ENCODE results near the gene HAUS3. TPM values are rescaled to one million over a fixed set of nuclear protein-coding genes. Genes with fewer than 3 reads are reported as not detected.

The HAUS3 gene
- total RNA-seq, 1 experiment from 2014 or later, result 18.0 TPM

DNA sequence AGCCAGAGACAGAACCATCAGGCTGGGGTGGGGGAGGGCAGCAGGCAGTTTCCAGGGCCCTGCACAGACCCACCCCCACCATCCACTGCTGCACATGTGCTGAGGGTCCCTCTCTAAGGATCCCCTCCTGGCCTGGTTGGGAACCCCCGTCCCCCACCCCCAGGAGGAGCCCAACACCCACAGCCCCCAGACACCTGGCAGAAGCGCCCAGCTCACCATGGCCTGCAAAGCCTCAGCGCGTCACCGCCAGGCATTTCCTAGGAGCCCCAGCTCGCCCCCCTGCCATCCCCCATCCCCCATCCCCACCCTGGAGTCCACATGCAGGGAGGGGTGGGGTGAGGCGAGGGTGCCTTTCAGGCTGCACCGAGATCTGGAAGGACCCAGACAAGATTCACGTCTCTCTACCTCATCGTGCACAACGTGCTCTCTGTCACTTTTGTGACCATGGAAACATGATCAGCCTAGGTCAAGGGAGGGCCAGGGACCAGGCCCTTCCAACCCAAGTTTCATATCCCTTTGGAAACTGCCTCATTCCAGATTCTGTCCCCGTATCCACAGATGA lies 10.7 kb upstream of the HAUS3 start:
- no peak overlapping the region for H2BK12ac ChIP-seq (ENCODE audit: insufficient read length, low read depth, low read length)
- no peak overlapping the region for H2BK120ac ChIP-seq (ENCODE audit: low read depth, low read length, poor library complexity, severe bottlenecking)
- no peak overlapping the region for H3K4ac ChIP-seq (ENCODE audit: low read depth, low read length)
- H3K27me3 ChIP-seq (ENCODE audit: insufficient read depth, low read length), result no peaks in the 10 kb centered on the region
- H3K23ac ChIP-seq (ENCODE audit: insufficient read length, low read depth, low read length), result no peak overlapping the region
- no peak overlapping the region for H3K4me3 Mint-ChIP-seq
- no peak overlapping the region for H3T11ph ChIP-seq (ENCODE audit: low read length)
- no peaks in the 10 kb centered on the region for H3K79me1 ChIP-seq (ENCODE audit: insufficient read depth, low read depth, low read length, poor library complexity, severe bottlenecking)
- H2BK15ac ChIP-seq (ENCODE audit: low read depth, low read length), result no peak overlapping the region
- no peaks in the 10 kb centered on the region for H3K27me3 Mint-ChIP-seq (ENCODE audit: low read depth)
- H4K5ac ChIP-seq (ENCODE audit: insufficient read length, low read depth, low read length), result no peak overlapping the region
- no peak overlapping the region for H2BK5ac ChIP-seq (ENCODE audit: insufficient read length, low read length)
- no peak overlapping the region for H3K27ac ChIP-seq (ENCODE audit: insufficient read length, low read depth, low read length)
- H3K23me2 ChIP-seq (ENCODE audit: insufficient read length, low read depth, low read length, poor library complexity, severe bottlenecking), result no peaks in the 10 kb centered on the region
- H3K9me3 ChIP-seq (ENCODE audit: control insufficient read depth, low read depth, low read length), result no peaks in the 10 kb centered on the region
- H3K4me2 ChIP-seq (ENCODE audit: insufficient read depth, insufficient read length, low read length), result no peak overlapping the region
- DNase-seq, result no peak
- TF ChIP-seq, protein P1, sequence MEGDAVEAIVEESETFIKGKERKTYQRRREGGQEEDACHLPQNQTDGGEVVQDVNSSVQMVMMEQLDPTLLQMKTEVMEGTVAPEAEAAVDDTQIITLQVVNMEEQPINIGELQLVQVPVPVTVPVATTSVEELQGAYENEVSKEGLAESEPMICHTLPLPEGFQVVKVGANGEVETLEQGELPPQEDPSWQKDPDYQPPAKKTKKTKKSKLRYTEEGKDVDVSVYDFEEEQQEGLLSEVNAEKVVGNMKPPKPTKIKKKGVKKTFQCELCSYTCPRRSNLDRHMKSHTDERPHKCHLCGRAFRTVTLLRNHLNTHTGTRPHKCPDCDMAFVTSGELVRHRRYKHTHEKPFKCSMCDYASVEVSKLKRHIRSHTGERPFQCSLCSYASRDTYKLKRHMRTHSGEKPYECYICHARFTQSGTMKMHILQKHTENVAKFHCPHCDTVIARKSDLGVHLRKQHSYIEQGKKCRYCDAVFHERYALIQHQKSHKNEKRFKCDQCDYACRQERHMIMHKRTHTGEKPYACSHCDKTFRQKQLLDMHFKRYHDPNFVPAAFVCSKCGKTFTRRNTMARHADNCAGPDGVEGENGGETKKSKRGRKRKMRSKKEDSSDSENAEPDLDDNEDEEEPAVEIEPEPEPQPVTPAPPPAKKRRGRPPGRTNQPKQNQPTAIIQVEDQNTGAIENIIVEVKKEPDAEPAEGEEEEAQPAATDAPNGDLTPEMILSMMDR (conservative IDR thresholded peaks at IDR 0.05), result no peak
- no peaks in the 10 kb centered on the region for H3K4me1 ChIP-seq (ENCODE audit: insufficient read depth, low read length)
- H3K56ac ChIP-seq (ENCODE audit: insufficient read length, low read depth, low read length), result no peak overlapping the region
- H2AFZ ChIP-seq (ENCODE audit: low read length), result no peak overlapping the region
- no peaks in the 10 kb centered on the region for H3K4me1 Mint-ChIP-seq
- H3K36me3 Mint-ChIP-seq (ENCODE audit: insufficient read depth in 1 of 3, low read depth in 3 of 3), result peaks cover 5 to 18% (median 12%) of the 10 kb centered on the region in 3 experiments; a peak in 5 of 7 replicates
- H2AK5ac ChIP-seq (ENCODE audit: insufficient read length, low read length), result no peak overlapping the region
- WGBS (ENCODE audit: extremely low coverage, insufficient read length, low lambda C conversion rate), result no CpG with 5 or more reads among the region's 12 CpGs
- no peak overlapping the region for H3K18ac ChIP-seq (ENCODE audit: insufficient read length, low read depth, low read length)
- H4K20me1 ChIP-seq (ENCODE audit: control insufficient read depth, insufficient read depth, insufficient read length), result no peaks in the 10 kb centered on the region
- no peak overlapping the region; the same call in 1 of the 2 replicates for H3K14ac ChIP-seq (ENCODE audit: insufficient read depth, low read length)
- H2BK20ac ChIP-seq (ENCODE audit: low read depth, low read length, poor library complexity, severe bottlenecking), result no peak overlapping the region
- no peak overlapping the region for H3K9ac ChIP-seq (ENCODE audit: extremely low read depth, insufficient read length, low read length)
- H3K27ac Mint-ChIP-seq, result peak overlapping the region in 2 of 3 experiments; percentile 21 to 40; a peak in 2 of 7 replicates
- H4K91ac ChIP-seq (ENCODE audit: insufficient read length, low read depth, low read length), result no peak overlapping the region
- H4K8ac ChIP-seq (replicated peaks; ENCODE audit: insufficient read length, low read depth, low read length), result no peak overlapping the region
- H3K9me3 Mint-ChIP-seq, result no peaks in the 10 kb centered on the region
- no peaks in the 10 kb centered on the region for H3K79me2 ChIP-seq (ENCODE audit: insufficient read depth, low read length)
